Prostate gland (tissue), 2 donors: ENCODE measurements around the gene LDHD. TPM values are rescaled to one million over a fixed set of nuclear protein-coding genes. Genes with fewer than 3 reads are reported as not detected.

Experiments used
- DNase-seq: peaks from one replicate; pipeline ENCODE4 v3.0.0-alpha.2; 2019; ENCODE audit warnings: low spot score
- H3K27ac ChIP-seq, 2 donors: fragments of 200-600 bp; sonication (generic); 2 replicates each; pipeline ENCODE4 v1.5.1; 2017 to 2019
- H3K27me3 ChIP-seq: fragments of 200-600 bp; sonication (generic); replicated peaks from 2 replicates; pipeline ENCODE4 v1.5.1; 2019; ENCODE audit not compliant: insufficient read depth
- H3K36me3 ChIP-seq, 2 donors: fragments of 200-600 bp; sonication (generic); 1 replicate in 1 of 2; 2 replicates in 1 of 2; pipeline versions ENCODE4 v1.5.1 to v1.8.1; 2017 to 2019
- H3K4me1 ChIP-seq: fragments of 200-600 bp; sonication (generic); replicated peaks from 2 replicates; pipeline ENCODE4 v1.5.1; 2019
- H3K4me3 ChIP-seq, 2 donors: fragments of 200-600 bp; sonication (generic); 2 replicates each; pipeline ENCODE4 v1.5.1; 2017 to 2019
- H3K9me3 ChIP-seq: fragments of 200-600 bp; sonication (generic); 2 replicates; pipeline ENCODE4 v1.5.1; 2017
- CTCF ChIP-seq, 4 experiments: fragments of 200-600 bp in 2 of 4; fragments of 450-650 bp in 2 of 4; sonication (generic) in 2 of 4; IDR thresholded peaks; 1 replicate in 3 of 4; 2 replicates in 1 of 4; pipeline ENCODE4 v1.5.1; 2016 to 2019; ENCODE audit warnings: antibody characterized with exemption in 4 of 4, mild to moderate bottlenecking in 2 of 4, moderate library complexity in 2 of 4
- POLR2A ChIP-seq: fragments of 450-650 bp; IDR thresholded peaks from one replicate; pipeline ENCODE4 v1.6.1; 2016; ENCODE audit warnings: antibody characterized with exemption, mild to moderate bottlenecking
- POLR2AphosphoS5 ChIP-seq: sonication (generic); formaldehyde crosslinking; IDR thresholded peaks from one replicate; pipeline ENCODE4 v1.6.1; 2017; ENCODE audit warnings: antibody characterized with exemption
- WGBS: methylation state at CpG from one replicate; pipeline ENCODE4 v1.1.5; 2018; 5-methylcytosine and 5-hydroxymethylcytosine counted together
- intact Hi-C: fragments of 100-400 bp; cut with DNase I; formaldehyde crosslinking; loops from one replicate; pipeline ENCODE4 v1.14.2; 2022
- total RNA-seq, 2 donors: library from RNA; depleted of rRNA; stranded (reverse); fragments of >200 nt; gene quantifications; one replicate each; pipeline ENCODE4 v1.1.0, GENCODE V29; 2016

Gene LDHD
- total RNA-seq, 2 donors from 2014 or later, result 26.6 to 55.3 TPM

DNA sequence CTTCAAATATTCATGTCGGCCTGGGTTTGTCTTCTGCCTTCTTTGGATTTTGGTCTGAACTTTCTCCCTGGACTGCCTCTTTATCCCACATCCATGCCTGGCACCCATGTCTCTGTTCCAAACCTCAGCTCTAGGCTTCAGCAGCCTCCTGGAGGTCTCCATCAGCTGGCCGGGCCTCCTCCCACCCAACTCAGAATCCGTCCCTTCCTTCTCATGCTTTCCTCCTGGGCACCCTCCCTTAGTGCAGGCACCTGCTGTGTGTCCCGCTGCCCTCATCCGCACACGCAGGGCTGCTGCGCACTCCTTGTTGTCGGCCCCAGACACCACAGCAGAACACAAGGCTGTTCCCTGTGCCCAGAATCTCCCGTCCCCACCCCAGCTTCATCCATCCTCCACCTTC is 14.0 kb downstream of the LDHD start:
- 96% methylated on average over 9 of the region's 9 CpGs for WGBS
- intact Hi-C loops, result loop anchor here (10.0 kb wide), 1 partner anchor 58 kb away; no protein-coding TSS in a partner anchor
- Histone ChIP-seq H3K4me1 (peaks cover 3% of the 10 kb centered on the region), H3K27me3 (no peaks in the 10 kb centered on the region), H3K9me3 (no peaks in the 10 kb centered on the region), H3K4me3 (no peak overlapping the region), H3K27ac (no peak overlapping the region), H3K36me3 (no peaks in the 10 kb centered on the region)
- DNase-seq, result no peak
- TF ChIP-seq CTCF (IDR thresholded peaks at IDR 0.05) (no peak), POLR2A (no peak), POLR2AphosphoS5 (no peak)

- 96% methylated on average over 3 of the region's 3 CpGs for WGBS
- H3K36me3 ChIP-seq, result no peaks in the 10 kb centered on the region
- intact Hi-C loops, result loop anchor here (10.0 kb wide), 1 partner anchor 57 kb away; no protein-coding TSS in a partner anchor
- H3K27me3 ChIP-seq, result no peaks in the 10 kb centered on the region
- H3K9me3 ChIP-seq, result no peaks in the 10 kb centered on the region
- no peak overlapping the region for H3K27ac ChIP-seq
- no peak overlapping the region for H3K4me3 ChIP-seq
- TF ChIP-seq POLR2A (no peak), CTCF (IDR thresholded peaks at IDR 0.05) (no peak), POLR2AphosphoS5 (no peak)
- no peak for DNase-seq
- H3K4me1 ChIP-seq, result peaks cover 9% of the 10 kb centered on the region
These were observed 14.9 kb downstream of the LDHD start for GRCh38 chr16:75101635-75102034.

DNA sequence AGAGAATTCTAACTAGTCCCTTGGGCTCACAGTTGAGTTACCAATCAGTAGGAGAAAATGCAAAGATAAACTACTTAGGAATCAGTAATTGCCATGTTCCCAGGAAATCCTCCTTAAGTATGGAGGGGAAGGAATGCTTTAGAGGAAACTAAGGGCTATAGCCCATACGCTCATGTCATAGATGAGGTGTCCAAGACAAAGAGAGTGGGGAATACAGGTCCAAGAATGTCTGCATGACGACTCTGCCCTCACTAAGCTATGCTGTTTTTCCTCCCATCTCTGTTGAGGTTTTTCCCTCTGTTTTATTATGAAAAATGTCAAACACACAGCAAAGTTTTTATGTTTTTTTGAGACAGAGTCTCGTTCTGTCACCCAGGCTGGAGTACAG is 16.0 kb downstream of the LDHD start:
- intact Hi-C loops, result loop anchor here (10.0 kb wide), 1 partner anchor 56 kb away; no protein-coding TSS in a partner anchor

GRCh38 chr16:75099738-75100602 is 16.6 kb downstream of the LDHD start:
- no peak for TF ChIP-seq POLR2AphosphoS5
- TF ChIP-seq POLR2A, result no peak
- no peak for TF ChIP-seq CTCF (IDR thresholded peaks at IDR 0.05)
- H3K4me1 ChIP-seq, result peaks cover 15% of the 10 kb centered on the region
- H3K9me3 ChIP-seq, result no peaks in the 10 kb centered on the region
- WGBS, result 60% methylated on average over 16 of the region's 16 CpGs
- H3K27ac ChIP-seq, result no peak overlapping the region
- H3K36me3 ChIP-seq, result no peaks in the 10 kb centered on the region
- H3K27me3 ChIP-seq, result no peaks in the 10 kb centered on the region
- DNase-seq, result no peak
- no peak overlapping the region for H3K4me3 ChIP-seq
- intact Hi-C loops, result loop anchor here (10.0 kb wide), 1 partner anchor 55 kb away; no protein-coding TSS in a partner anchor

More for the DNA sequence above, 16.0 kb downstream of the LDHD start:
- no peaks in the 10 kb centered on the region for H3K36me3 ChIP-seq
- no peaks in the 10 kb centered on the region for H3K27me3 ChIP-seq
- H3K4me3 ChIP-seq, result no peak overlapping the region
- H3K27ac ChIP-seq, result no peak overlapping the region
- peaks cover 15% of the 10 kb centered on the region for H3K4me1 ChIP-seq
- WGBS, result 88% methylated on average over 3 of the region's 3 CpGs
- no peak for DNase-seq
- no peaks in the 10 kb centered on the region for H3K9me3 ChIP-seq
- TF ChIP-seq POLR2AphosphoS5, result no peak
- TF ChIP-seq POLR2A, result no peak
- no peak for TF ChIP-seq CTCF (IDR thresholded peaks at IDR 0.05)
